Neuronal stem cell (in vitro differentiated cells): ENCODE results near the gene LSP1.
A peak's percentile ranks its signal among the peaks of the same experiment; 100 is the strongest.

Experiments used
- DNase-seq: peaks from one replicate; pipeline ENCODE4 v3.0.0-alpha.2; 2013; ENCODE audit warnings: low spot score
- H2AFZ ChIP-seq: one replicate; pipeline ENCODE4 v1.6.1; 2013; ENCODE audit warnings: mild to moderate bottlenecking, low read length, inconsistent platforms
- H2AK5ac ChIP-seq: 2 replicates; pipeline ENCODE4 v1.6.1; 2013; ENCODE audit warnings: low read depth, mild to moderate bottlenecking, inconsistent platforms, low read length, moderate library complexity, mixed read lengths
- H2BK120ac ChIP-seq: 2 replicates; pipeline ENCODE4 v1.6.1; 2013; ENCODE audit warnings: low read depth, mild to moderate bottlenecking, inconsistent platforms, low read length, moderate library complexity, mixed read lengths
- H2BK12ac ChIP-seq: one replicate; pipeline ENCODE4 v1.6.1; 2013; ENCODE audit warnings: low read length, inconsistent platforms
- H2BK15ac ChIP-seq: 2 replicates; pipeline ENCODE4 v1.6.1; 2013; ENCODE audit warnings: mild to moderate bottlenecking, low read length, inconsistent platforms, mixed read lengths
- H2BK5ac ChIP-seq: one replicate; pipeline ENCODE4 v1.6.1; 2013; ENCODE audit warnings: inconsistent platforms, mild to moderate bottlenecking, low read length, moderate library complexity
- H3K14ac ChIP-seq: one replicate; pipeline ENCODE4 v1.6.1; 2013; ENCODE audit warnings: low read length, inconsistent platforms
- H3K18ac ChIP-seq: 2 replicates; pipeline ENCODE4 v1.6.1; 2013; ENCODE audit warnings: low read length, inconsistent platforms
- H3K23ac ChIP-seq: 2 replicates; pipeline ENCODE4 v1.6.1; 2013; ENCODE audit warnings: low read depth, mild to moderate bottlenecking, mixed read lengths, low read length, inconsistent platforms; ENCODE audit not compliant: poor library complexity
- H3K27ac ChIP-seq: replicated peaks from 3 replicates; pipeline ENCODE4 v1.5.1; 2013; ENCODE audit warnings: low read length, inconsistent platforms
- H3K27me3 ChIP-seq, 3 experiments: 2 replicates each; pipeline ENCODE4 v1.6.1; 2013; ENCODE audit warnings: low read length in 3 of 3, mild to moderate bottlenecking in 2 of 3, inconsistent platforms in 1 of 3, low read depth in 1 of 3, mixed read lengths in 1 of 3, moderate library complexity in 1 of 3; ENCODE audit not compliant: control insufficient read depth in 3 of 3, insufficient read depth in 3 of 3
- H3K36me3 ChIP-seq, 2 donors: replicated peaks in 1 of 2; 2 replicates each; pipeline ENCODE4 v1.6.1; 2013; ENCODE audit warnings: low read length in 2 of 2; ENCODE audit not compliant: control insufficient read depth in 2 of 2, insufficient read depth in 2 of 2
- H3K4ac ChIP-seq: 2 replicates; pipeline ENCODE4 v1.6.1; 2013; ENCODE audit warnings: inconsistent platforms, mild to moderate bottlenecking, low read length, moderate library complexity
- H3K4me1 ChIP-seq, 2 donors: 1 replicate in 1 of 2; 2 replicates in 1 of 2; pipeline ENCODE4 v1.6.1; 2013; ENCODE audit warnings: low read length in 2 of 2, low read depth in 1 of 2; ENCODE audit not compliant: control insufficient read depth in 2 of 2, insufficient read depth in 1 of 2
- H3K4me2 ChIP-seq: one replicate; pipeline ENCODE4 v1.6.1; 2013; ENCODE audit warnings: mild to moderate bottlenecking, low read length, inconsistent platforms; ENCODE audit not compliant: insufficient read depth, poor library complexity, severe bottlenecking
- H3K4me3 ChIP-seq, 2 donors: 2 replicates each; pipeline ENCODE4 v1.5.1; 2013; ENCODE audit warnings: low read length in 2 of 2, mild to moderate bottlenecking in 2 of 2, inconsistent platforms in 1 of 2, moderate library complexity in 1 of 2
- H3K79me1 ChIP-seq: one replicate; pipeline ENCODE4 v1.6.1; 2013; ENCODE audit warnings: low read depth, mild to moderate bottlenecking, inconsistent platforms, low read length, moderate library complexity
- H3K9ac ChIP-seq: one replicate; pipeline ENCODE4 v1.6.1; 2013; ENCODE audit warnings: mild to moderate bottlenecking, low read depth, low read length, inconsistent platforms; ENCODE audit not compliant: poor library complexity
- H3K9me3 ChIP-seq, 2 donors: replicated peaks in 1 of 2; 2 replicates each; pipeline versions ENCODE3 to v1.6.1; 2013; ENCODE audit warnings: low read length in 2 of 2, mild to moderate bottlenecking in 2 of 2, inconsistent platforms in 1 of 2, low read depth in 1 of 2, mixed read lengths in 1 of 2, moderate library complexity in 1 of 2; ENCODE audit not compliant: control insufficient read depth in 2 of 2, insufficient read depth in 1 of 2
- H4K8ac ChIP-seq: one replicate; pipeline ENCODE4 v1.6.1; 2013; ENCODE audit warnings: low read depth, mild to moderate bottlenecking, inconsistent platforms, low read length, moderate library complexity
- H4K91ac ChIP-seq: one replicate; pipeline ENCODE4 v1.6.1; 2013; ENCODE audit warnings: low read length, low read depth, mild to moderate bottlenecking, inconsistent platforms; ENCODE audit not compliant: poor library complexity
- WGBS, 2 donors: extraction: QIAGEN DNeasy Blood & Tissue Kit; methylation state at CpG; one replicate each; pipeline ENCODE4 v1.1.7; 2013; ENCODE audit warnings: missing lambda C conversion rate in 2 of 2, mixed read lengths in 1 of 2; ENCODE audit not compliant: insufficient read length in 2 of 2, insufficient replicate concordance in 1 of 2; ENCODE audit errors: extremely low coverage in 2 of 2; 5-methylcytosine and 5-hydroxymethylcytosine counted together

The LSP1 gene

DNA sequence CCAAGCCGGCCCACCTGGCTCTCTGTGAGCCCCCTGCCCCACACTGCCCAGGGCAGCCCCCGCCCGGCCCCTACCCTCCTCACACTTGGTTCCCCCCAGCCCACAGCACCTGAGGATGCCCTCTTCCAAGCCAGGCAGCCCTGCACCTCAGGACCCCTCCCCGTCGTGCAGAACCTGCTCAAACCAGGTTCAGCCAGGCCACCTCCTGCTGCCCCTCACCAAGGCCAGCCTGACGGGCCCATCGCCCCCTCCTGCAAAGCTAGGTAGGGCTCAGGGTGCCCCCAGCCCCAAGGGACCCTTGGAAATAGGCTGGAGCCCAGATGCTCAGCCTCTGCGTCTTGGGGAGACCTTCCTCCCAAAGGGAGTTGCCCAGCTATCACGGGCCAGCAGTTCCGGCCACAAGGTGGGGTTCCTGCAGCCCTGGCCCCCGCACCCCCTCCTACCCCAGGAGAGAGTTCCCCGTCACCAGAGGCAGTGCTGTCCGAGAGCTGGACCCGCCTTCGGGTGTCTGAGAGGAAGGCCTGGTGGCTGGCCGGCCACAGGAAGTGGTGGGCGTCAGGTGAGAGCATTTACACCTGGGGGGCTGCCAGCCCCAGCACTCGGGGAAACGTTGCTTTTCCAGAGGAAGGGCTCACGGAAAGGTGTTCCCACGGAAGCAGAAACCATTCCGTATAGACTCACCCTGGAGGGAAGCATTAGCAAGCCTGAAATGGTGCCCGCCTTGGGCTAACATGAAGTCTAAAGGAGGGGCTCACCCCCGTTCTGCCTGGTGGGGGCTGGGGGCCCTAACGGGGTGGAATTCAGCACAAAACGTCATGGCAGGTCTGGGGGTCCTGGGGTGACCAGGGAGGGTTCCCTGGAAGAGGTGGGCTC is 21.3 kb upstream of the LSP1 start:
- Histone ChIP-seq H3K4me1 (peaks cover 0 to 18% of the 10 kb centered on the region in 2 donors), H3K18ac (peak overlapping the region; percentile 76), H3K27me3 (peaks cover 0 to 78% (median 0%) of the 10 kb centered on the region in 3 experiments), H2BK5ac (peak overlapping the region; percentile 77), H4K91ac (peak overlapping the region; percentile 5), H3K9ac (no peak overlapping the region), H2AK5ac (peak overlapping the region; percentile 72), H3K9me3 (no peaks in the 10 kb centered on the region), H3K4ac (peak overlapping the region; percentile 47), H2BK12ac (peak overlapping the region; percentile 93), H3K23ac (no peak overlapping the region), H3K36me3 (no peaks in the 10 kb centered on the region), H3K4me2 (no peak overlapping the region), H3K4me3 (no peak overlapping the region), H3K27ac (no peak overlapping the region), H3K14ac (no peak overlapping the region), H2BK15ac (peak overlapping the region; percentile 100), H4K8ac (no peak overlapping the region), H3K79me1 (no peaks in the 10 kb centered on the region), H2BK120ac (peak overlapping the region; percentile 48), H2AFZ (peak overlapping the region; percentile 77)
- DNase-seq = no peak
- no CpG with 5 or more reads among the region's 26 CpGs for WGBS, 2 donors

DNA sequence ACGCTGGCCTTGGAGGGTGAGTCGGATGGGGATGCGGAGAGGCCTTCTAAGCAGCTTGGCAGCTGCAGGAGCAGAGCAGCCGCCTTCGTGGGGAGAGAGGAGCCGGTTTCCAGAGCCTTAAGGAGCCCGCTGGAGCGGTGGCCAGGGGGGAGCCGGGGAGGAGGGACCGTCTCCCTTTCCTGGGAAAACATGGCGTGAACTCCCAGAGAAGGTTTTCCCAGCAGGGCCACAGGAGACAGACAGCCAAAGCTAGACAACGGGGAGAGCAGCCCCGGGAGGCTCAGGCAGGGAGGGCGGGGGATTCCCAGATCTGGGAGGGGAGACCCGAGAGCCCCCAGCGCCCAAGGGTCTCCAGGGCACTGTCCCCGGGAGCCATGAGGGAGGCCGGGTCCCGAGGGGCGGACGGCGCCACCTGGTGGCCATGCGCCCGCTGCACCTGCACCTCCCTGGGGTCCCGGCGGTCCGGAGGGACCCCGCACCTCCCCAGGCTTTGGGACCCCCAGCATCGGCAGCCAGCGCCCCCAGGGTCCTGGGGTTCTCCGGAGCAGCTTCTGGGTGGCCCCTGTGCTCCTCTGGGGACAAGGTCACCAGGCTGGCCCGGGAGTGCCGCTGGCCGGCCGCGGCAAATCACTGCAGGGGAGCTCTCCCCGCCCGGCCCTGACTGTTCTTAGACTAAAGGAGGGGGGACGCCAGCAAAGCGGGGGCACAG is 20.5 kb upstream of the LSP1 start:
- Histone ChIP-seq H2AFZ (peak overlapping the region; percentile 77), H2BK12ac (peak overlapping the region; percentile 93), H2AK5ac (peak overlapping the region; percentile 72), H3K9me3 (no peaks in the 10 kb centered on the region), H4K8ac (peak overlapping the region; percentile 0), H3K36me3 (no peaks in the 10 kb centered on the region), H3K14ac (peak overlapping the region; percentile 38), H3K27me3 (peaks cover 0 to 72% (median 0%) of the 10 kb centered on the region in 3 experiments), H4K91ac (peak overlapping the region; percentile 5), H3K4me3 (peak overlapping the region in 1 of 2 donors; percentile 57), H3K79me1 (no peaks in the 10 kb centered on the region), H2BK15ac (peak overlapping the region; percentile 100), H3K18ac (peak overlapping the region; percentile 76), H3K23ac (no peak overlapping the region), H2BK120ac (peak overlapping the region; percentile 48), H3K27ac (no peak overlapping the region), H3K4ac (peak overlapping the region; percentile 1), H3K9ac (peak overlapping the region; percentile 60), H2BK5ac (peak overlapping the region; percentile 77), H3K4me1 (peaks cover 0 to 18% of the 10 kb centered on the region in 2 donors), H3K4me2 (peak overlapping the region; percentile 57)
- peak; percentile 67 for DNase-seq
- no CpG with 5 or more reads among the region's 40 CpGs for WGBS, 2 donors

DNA sequence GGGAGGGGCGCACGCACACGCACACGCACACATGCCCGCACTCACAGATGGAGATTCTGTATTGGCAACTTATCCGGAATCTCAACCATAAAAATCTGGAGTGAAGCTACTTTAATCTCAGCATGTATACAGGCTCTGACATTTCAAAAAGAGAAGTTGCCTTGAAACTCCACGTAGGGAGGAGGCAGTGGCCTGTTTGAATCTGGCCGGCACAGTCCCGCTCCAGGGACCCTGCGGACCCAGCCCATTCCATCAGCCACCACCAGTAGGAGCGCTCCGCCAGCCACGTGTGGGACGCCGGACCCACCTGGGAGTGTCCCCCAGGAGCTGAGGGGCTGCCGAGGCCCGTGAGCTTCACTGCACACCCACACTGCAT is 20.0 kb upstream of the LSP1 start:
- H3K23ac ChIP-seq = no peak overlapping the region
- no peaks in the 10 kb centered on the region for H3K79me1 ChIP-seq
- H3K4me3 ChIP-seq = no peak overlapping the region
- peak overlapping the region; percentile 60 for H3K9ac ChIP-seq
- no peak overlapping the region for H2BK120ac ChIP-seq
- H3K14ac ChIP-seq = no peak overlapping the region
- peak overlapping the region; percentile 20 for H4K8ac ChIP-seq
- H3K18ac ChIP-seq = peak overlapping the region; percentile 76
- peak overlapping the region; percentile 57 for H3K4me2 ChIP-seq
- H2AK5ac ChIP-seq = peak overlapping the region; percentile 43
- H3K27me3 ChIP-seq = peaks cover 0 to 66% (median 0%) of the 10 kb centered on the region in 3 experiments
- H4K91ac ChIP-seq = no peak overlapping the region
- H2AFZ ChIP-seq = peak overlapping the region; percentile 77
- WGBS, 2 donors = no CpG with 5 or more reads among the region's 17 CpGs
- peak overlapping the region; percentile 93 for H2BK12ac ChIP-seq
- no peak for DNase-seq
- H3K9me3 ChIP-seq = no peaks in the 10 kb centered on the region
- no peaks in the 10 kb centered on the region for H3K36me3 ChIP-seq
- H2BK15ac ChIP-seq = peak overlapping the region; percentile 100
- H2BK5ac ChIP-seq = peak overlapping the region; percentile 77
- peaks cover 0 to 18% of the 10 kb centered on the region in 2 donors for H3K4me1 ChIP-seq
- peak overlapping the region; percentile 31 for H3K27ac ChIP-seq
- H3K4ac ChIP-seq = no peak overlapping the region
